H7 (cell line): ENCODE results near the gene HSPG2. TPM values are rescaled to one million over a fixed set of nuclear protein-coding genes. Genes with fewer than 3 reads are reported as not detected.
"Not testable (repeated sequence)": the region's sequence is repeated elsewhere in the genome, so short reads cannot be mapped to it uniquely, and the experiment has no call there.

Experiments used
- DNase-seq: peaks from one replicate; pipeline ENCODE4 v3.0.0; 2012
- H3K27me3 ChIP-seq: 2 replicates; pipeline ENCODE4 v1.6.0; 2011; ENCODE audit warnings: mild to moderate bottlenecking, low read length; ENCODE audit not compliant: control insufficient read depth, insufficient read depth
- H3K36me3 ChIP-seq: replicated peaks from 2 replicates; pipeline ENCODE4 v1.5.1; 2011; ENCODE audit warnings: low read length; ENCODE audit not compliant: control insufficient read depth, insufficient read depth
- H3K4me3 ChIP-seq: 2 replicates; pipeline ENCODE4 v1.5.1; 2011; ENCODE audit warnings: low read depth, mild to moderate bottlenecking, control low read depth, low read length, moderate library complexity; ENCODE audit not compliant: insufficient read depth
- total RNA-seq: library from RNA; depleted of rRNA; stranded (reverse); fragments of >200 nt; shearing (Covaris generic); gene quantifications from 2 replicates; pipeline ENCODE4 v1.2.3, GENCODE V29; 2014

HSPG2 gene
- total RNA-seq, 1 experiment from 2014 or later: 49.2 TPM

- not testable (repeated sequence) for H3K36me3 ChIP-seq, DNase-seq, H3K4me3 ChIP-seq, H3K27me3 ChIP-seq
These were observed 6.0 kb upstream of the HSPG2 start for GRCh38 chr1:21942959-21943640.

GRCh38 chr1:21942464-21942863, 5.4 kb upstream of the HSPG2 start:
- Histone ChIP-seq H3K36me3 (no peaks in the 10 kb centered on the region), H3K27me3 (no peaks in the 10 kb centered on the region), H3K4me3 (no peak overlapping the region)
- no peak for DNase-seq

GRCh38 chr1:21941370-21941769, 4.3 kb upstream of the HSPG2 start:
- Histone ChIP-seq H3K27me3 (no peaks in the 10 kb centered on the region), H3K36me3 (no peaks in the 10 kb centered on the region), H3K4me3 (no peak overlapping the region)
- no peak for DNase-seq

- no peak for DNase-seq
- Histone ChIP-seq H3K27me3 (no peaks in the 10 kb centered on the region), H3K4me3 (no peak overlapping the region), H3K36me3 (no peaks in the 10 kb centered on the region)
These were observed 3.4 kb upstream of the HSPG2 start for GRCh38 chr1:21940492-21940891.

- no peak for DNase-seq
- Histone ChIP-seq H3K27me3 (no peaks in the 10 kb centered on the region), H3K4me3 (no peak overlapping the region), H3K36me3 (no peaks in the 10 kb centered on the region)
These were observed 2.7 kb upstream of the HSPG2 start for GRCh38 chr1:21939650-21940374.

- no peak for DNase-seq
- Histone ChIP-seq H3K36me3 (no peaks in the 10 kb centered on the region), H3K27me3 (no peaks in the 10 kb centered on the region), H3K4me3 (no peak overlapping the region)
These were observed 1.8 kb upstream of the HSPG2 start for GRCh38 chr1:21938732-21939538.

GRCh38 chr1:21937372-21938121, 437 bp upstream of the HSPG2 start:
- peak; percentile 99 for DNase-seq
- Histone ChIP-seq H3K36me3 (no peaks in the 10 kb centered on the region), H3K27me3 (no peaks in the 10 kb centered on the region), H3K4me3 (peak overlapping the region; percentile 51)

GRCh38 chr1:21936366-21937031, 611 bp downstream of the HSPG2 start:
- no peaks in the 10 kb centered on the region for H3K27me3 ChIP-seq
- no peak for DNase-seq

GRCh38 chr1:21935891-21936365, 1.2 kb downstream of the HSPG2 start:
- Histone ChIP-seq H3K27me3 (no peaks in the 10 kb centered on the region), H3K36me3 (no peaks in the 10 kb centered on the region), H3K4me3 (peak overlapping the region; percentile 56)
- DNase-seq: peak; percentile 60

More at GRCh38 chr1:21936366-21937031, 611 bp downstream of the HSPG2 start:
- H3K36me3 ChIP-seq: no peaks in the 10 kb centered on the region
- peak overlapping the region; percentile 56 for H3K4me3 ChIP-seq

- no peak for DNase-seq
- no peaks in the 10 kb centered on the region for H3K27me3 ChIP-seq
- peak overlapping the region; percentile 56; the same call in 1 of the 2 replicates for H3K4me3 ChIP-seq
- no peaks in the 10 kb centered on the region for H3K36me3 ChIP-seq
These were observed 1.7 kb downstream of the HSPG2 start for GRCh38 chr1:21935393-21935804.

- DNase-seq: peak; percentile 82
- Histone ChIP-seq H3K36me3 (no peaks in the 10 kb centered on the region), H3K4me3 (peak overlapping the region; percentile 16; the same call in 1 of the 2 replicates), H3K27me3 (no peaks in the 10 kb centered on the region)
These were observed 3.5 kb downstream of the HSPG2 start for GRCh38 chr1:21933397-21934248.

- Histone ChIP-seq H3K36me3 (no peaks in the 10 kb centered on the region; the same call in 1 of the 2 replicates), H3K27me3 (no peaks in the 10 kb centered on the region), H3K4me3 (no peak overlapping the region; the same call in 1 of the 2 replicates)
- no peak for DNase-seq
These were observed 5.0 kb downstream of the HSPG2 start for GRCh38 chr1:21932127-21932526.
